K562 (cell line): ENCODE data around the gene C1QTNF5.

ENCODE experiments used
- CSDE1 ChIP-seq, 2 experiments: fragments of 450-650 bp; IDR thresholded peaks; 2 replicates each; pipeline ENCODE4 v1.6.1; 2016; ENCODE audit warnings: mild to moderate bottlenecking in 1 of 2
- POLR2AphosphoS5 ChIP-seq: IDR thresholded peaks from 2 replicates; pipeline ENCODE4 v1.6.1; 2011; ENCODE audit warnings: mild to moderate bottlenecking, low read depth, low read length, moderate library complexity; ENCODE audit not compliant: control insufficient read depth, insufficient read depth
- RNF2 ChIP-seq: sonication (generic); IDR thresholded peaks from 2 replicates; pipeline ENCODE4 v1.6.1; 2016
- ZFX ChIP-seq: sonication (generic); formaldehyde crosslinking; IDR thresholded peaks from 2 replicates; pipeline ENCODE4 v1.8.0; 2022; ENCODE audit warnings: mild to moderate bottlenecking, missing genetic modification reagents, moderate library complexity

DNA sequence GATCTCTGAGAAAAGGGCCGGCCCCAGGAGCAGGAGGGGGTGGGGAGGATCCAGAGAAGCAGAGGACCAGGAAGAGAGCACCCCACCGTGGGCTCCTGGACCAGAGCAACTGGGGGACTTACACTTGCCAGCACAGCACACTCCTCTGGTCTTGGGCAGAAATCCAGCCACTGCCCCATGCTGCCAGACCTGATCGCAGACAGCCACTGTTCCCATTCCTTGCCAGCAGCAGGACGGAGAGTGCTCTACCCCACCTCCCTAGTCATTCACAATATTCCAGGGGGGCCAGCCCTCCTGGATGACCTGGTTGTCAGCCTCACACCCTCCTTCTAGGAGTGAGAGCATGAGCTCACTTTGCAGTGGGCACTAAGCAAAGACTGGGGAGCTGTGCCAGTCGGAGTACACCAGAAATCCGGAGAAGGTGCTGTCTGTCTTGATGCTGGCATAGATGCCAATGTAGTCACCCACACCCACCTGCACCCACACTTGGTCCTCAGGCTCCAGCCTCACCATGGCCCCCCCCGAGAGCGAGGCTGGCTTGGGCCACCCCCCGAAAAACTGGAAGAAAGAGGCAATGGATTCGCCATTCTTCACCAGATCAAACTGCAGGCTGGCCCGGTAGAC lies 1.6 kb downstream of the C1QTNF5 start:
- TF ChIP-seq POLR2AphosphoS5 (no peak), CSDE1 (IDR thresholded peaks at IDR 0.05) (no peak), RNF2 (no peak), ZFX (CRISPR knock-in tag) (no peak)
